Tibial nerve (tissue), 4 donors: ENCODE measurements around the gene KIRREL3. TPM values are rescaled to one million over a fixed set of nuclear protein-coding genes. Genes with fewer than 3 reads are reported as not detected.

Source experiments
- DNase-seq, 2 donors: peaks; one replicate each; pipeline ENCODE4 v3.0.0-alpha.2; 2019; ENCODE audit warnings: low spot score in 2 of 2
- H3K27ac ChIP-seq, 4 donors: fragments of 200-600 bp; sonication (generic) in 3 of 4; one replicate each; pipeline ENCODE4 v1.5.1; 2017 to 2019; ENCODE audit warnings: mild to moderate bottlenecking in 1 of 4
- H3K27me3 ChIP-seq, 2 donors: fragments of 200-600 bp; sonication (generic) in 1 of 2; one replicate each; pipeline versions ENCODE4 v1.5.1 to v1.6.0; 2017 to 2019
- H3K36me3 ChIP-seq, 3 donors: fragments of 200-600 bp; sonication (generic); one replicate each; pipeline ENCODE4 v1.5.1; 2018 to 2019
- H3K4me1 ChIP-seq, 4 donors: fragments of 200-600 bp; sonication (generic) in 3 of 4; one replicate each; pipeline ENCODE4 v1.5.1; 2017 to 2019
- H3K4me3 ChIP-seq, 4 donors: fragments of 200-600 bp; sonication (generic) in 3 of 4; one replicate each; pipeline ENCODE4 v1.5.1; 2017 to 2019; ENCODE audit warnings: mild to moderate bottlenecking in 1 of 4, moderate library complexity in 1 of 4
- H3K9me3 ChIP-seq, 4 donors: fragments of 200-600 bp; sonication (generic) in 3 of 4; one replicate each; pipeline ENCODE4 v1.5.1; 2017 to 2019
- EP300 ChIP-seq, 2 donors: sonication (generic); formaldehyde crosslinking; IDR thresholded peaks; one replicate each; pipeline ENCODE4 v1.6.1; 2017; ENCODE audit warnings: antibody characterized with exemption in 2 of 2, mild to moderate bottlenecking in 1 of 2
- POLR2A ChIP-seq, 2 donors: fragments of 450-650 bp; IDR thresholded peaks; one replicate each; pipeline ENCODE4 v1.6.1; 2017; ENCODE audit warnings: antibody characterized with exemption in 2 of 2, mild to moderate bottlenecking in 2 of 2, moderate library complexity in 2 of 2
- WGBS, 2 donors: methylation state at CpG; one replicate each; pipeline ENCODE4 v1.1.5; 2018; 5-methylcytosine and 5-hydroxymethylcytosine counted together
- total RNA-seq, 4 donors: library from RNA; depleted of rRNA; stranded (reverse); fragments of >200 nt; gene quantifications; one replicate each; pipeline ENCODE4 v1.1.0, GENCODE V29; 2016
- TF ChIP-seq, protein P1 (sequence below), 5 experiments: fragments of 200-600 bp in 3 of 5; fragments of 450-650 bp in 2 of 5; sonication (generic) in 3 of 5; IDR thresholded peaks; one replicate each; pipeline ENCODE4 v1.5.1; 2016 to 2019; ENCODE audit warnings: antibody characterized with exemption in 5 of 5, mild to moderate bottlenecking in 3 of 5, moderate library complexity in 2 of 5

The KIRREL3 gene
- total RNA-seq, 4 donors from 2014 or later, result not detected

DNA sequence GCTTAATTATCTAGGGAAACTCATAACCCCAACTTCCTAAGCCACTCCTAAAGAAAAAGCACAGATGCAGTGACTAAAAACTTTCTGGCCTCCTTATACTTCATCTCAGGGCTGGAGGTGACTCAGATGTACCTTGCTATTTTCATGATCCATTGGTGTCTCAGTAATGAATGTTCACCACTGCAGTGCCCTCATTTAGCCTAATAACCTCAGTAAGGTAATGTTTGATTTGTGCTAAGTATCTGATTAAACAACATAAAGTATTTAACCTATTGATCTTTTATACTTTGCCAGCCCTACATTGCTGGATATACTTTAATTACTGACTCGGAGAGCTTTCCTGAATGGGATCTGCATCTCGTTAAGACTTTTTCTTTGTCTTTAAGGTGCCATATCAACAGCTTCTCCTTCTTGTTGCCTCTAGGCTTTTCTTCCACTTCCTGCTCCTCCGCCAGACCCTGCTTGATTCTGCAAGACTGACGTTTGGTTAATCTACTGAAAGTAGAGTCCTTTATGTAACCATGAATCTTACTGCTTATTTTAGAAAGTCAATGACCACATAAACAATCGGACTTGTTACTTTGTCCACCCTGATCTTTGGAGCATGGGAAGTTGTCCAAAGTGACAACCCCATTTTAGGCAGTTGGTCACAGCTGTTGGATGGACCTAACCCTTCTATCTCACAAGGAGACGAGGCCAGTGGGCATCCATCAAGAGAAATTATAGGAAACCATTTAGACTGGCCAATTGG, 342.1 kb downstream of the KIRREL3 start:
- Histone ChIP-seq H3K27me3 (no peaks in the 10 kb centered on the region), H3K36me3 (no peaks in the 10 kb centered on the region), H3K4me1 (peaks cover 0 to 12% (median 0%) of the 10 kb centered on the region in 4 donors), H3K4me3 (no peak overlapping the region), H3K9me3 (no peaks in the 10 kb centered on the region), H3K27ac (no peak overlapping the region)
- TF ChIP-seq POLR2A (IDR thresholded peaks at IDR 0.05), result no peak
- TF ChIP-seq, protein P1, sequence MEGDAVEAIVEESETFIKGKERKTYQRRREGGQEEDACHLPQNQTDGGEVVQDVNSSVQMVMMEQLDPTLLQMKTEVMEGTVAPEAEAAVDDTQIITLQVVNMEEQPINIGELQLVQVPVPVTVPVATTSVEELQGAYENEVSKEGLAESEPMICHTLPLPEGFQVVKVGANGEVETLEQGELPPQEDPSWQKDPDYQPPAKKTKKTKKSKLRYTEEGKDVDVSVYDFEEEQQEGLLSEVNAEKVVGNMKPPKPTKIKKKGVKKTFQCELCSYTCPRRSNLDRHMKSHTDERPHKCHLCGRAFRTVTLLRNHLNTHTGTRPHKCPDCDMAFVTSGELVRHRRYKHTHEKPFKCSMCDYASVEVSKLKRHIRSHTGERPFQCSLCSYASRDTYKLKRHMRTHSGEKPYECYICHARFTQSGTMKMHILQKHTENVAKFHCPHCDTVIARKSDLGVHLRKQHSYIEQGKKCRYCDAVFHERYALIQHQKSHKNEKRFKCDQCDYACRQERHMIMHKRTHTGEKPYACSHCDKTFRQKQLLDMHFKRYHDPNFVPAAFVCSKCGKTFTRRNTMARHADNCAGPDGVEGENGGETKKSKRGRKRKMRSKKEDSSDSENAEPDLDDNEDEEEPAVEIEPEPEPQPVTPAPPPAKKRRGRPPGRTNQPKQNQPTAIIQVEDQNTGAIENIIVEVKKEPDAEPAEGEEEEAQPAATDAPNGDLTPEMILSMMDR (IDR thresholded peaks at IDR 0.05), result no peak
- no peak for TF ChIP-seq EP300 (IDR thresholded peaks at IDR 0.05)
- WGBS, 2 donors, result 79 to 82% methylated on average over 6 of the region's 6 CpGs
- DNase-seq, result no peak

DNA sequence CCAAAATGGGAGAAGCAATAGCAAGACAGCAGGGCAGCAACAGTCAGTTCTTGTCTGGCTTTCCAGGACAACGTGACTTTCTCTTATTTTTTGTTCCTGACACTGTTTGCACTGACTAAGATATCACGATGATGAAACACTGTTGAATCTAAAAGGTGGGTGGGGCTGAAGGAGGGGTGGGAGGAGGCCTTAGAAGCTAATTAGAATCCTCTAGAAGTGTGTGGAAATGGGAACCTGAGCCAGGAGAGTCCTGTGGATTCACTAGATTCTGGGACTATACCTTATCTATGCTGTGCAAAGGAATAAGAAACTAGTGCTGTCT, 344.8 kb downstream of the KIRREL3 start:
- Histone ChIP-seq H3K36me3 (no peaks in the 10 kb centered on the region), H3K27ac (no peak overlapping the region), H3K4me3 (no peak overlapping the region), H3K9me3 (no peaks in the 10 kb centered on the region), H3K27me3 (no peaks in the 10 kb centered on the region), H3K4me1 (peaks cover 0 to 12% (median 0%) of the 10 kb centered on the region in 4 donors)
- DNase-seq, result no peak
- TF ChIP-seq POLR2A (IDR thresholded peaks at IDR 0.05) (no peak), EP300 (IDR thresholded peaks at IDR 0.05) (no peak)
- TF ChIP-seq, protein P1 (IDR thresholded peaks at IDR 0.05), result no peak
- whole genome bisulfite sequencing, 2 donors, result 20 to 23% methylated on average over 2 of the region's 2 CpGs

DNA sequence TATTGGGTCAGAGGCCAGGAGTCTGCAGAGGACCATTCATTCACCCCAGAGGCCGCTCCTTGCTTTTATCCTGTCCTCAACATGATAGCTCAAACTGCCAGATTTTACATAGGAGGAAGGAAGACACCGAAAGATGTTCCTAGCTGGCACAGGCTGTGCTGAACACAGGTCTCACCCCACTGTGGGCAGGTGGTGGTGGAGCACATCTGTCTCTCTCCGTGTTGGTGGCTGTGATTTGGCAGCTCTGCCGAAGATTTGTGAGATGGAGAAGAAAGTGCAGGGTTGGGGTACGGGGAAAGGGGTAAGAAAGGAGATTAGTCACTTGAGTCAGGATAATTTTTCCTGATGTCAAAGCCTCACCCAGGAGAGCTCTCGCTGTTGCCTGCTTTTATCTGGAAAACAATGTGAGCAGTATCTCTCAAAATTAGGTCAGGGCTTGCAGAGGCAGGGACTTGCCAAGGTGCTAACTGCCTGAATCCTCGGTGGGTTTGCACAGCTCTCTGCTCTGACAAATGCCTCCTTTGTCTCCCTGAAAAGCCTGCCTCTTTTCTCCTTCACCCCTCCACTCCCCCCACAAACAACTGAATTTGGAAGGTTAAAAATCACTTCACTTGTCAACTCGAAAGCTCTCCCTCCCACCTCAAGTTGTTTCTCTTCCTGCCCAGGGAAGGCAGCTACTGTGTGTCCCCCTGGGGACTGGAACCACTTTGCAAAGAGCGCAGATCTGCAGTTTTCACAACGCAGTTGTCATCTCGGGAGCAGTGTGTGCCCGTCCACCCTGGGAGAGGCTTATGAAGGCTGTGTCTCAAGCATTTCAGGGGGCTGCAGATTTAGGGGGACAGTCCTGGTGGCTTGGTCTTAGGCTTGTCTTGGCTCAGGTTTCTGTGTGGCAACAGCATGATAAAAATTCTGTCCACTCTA, 345.4 kb downstream of the KIRREL3 start:
- H3K4me1 ChIP-seq, result peaks cover 0 to 12% (median 0%) of the 10 kb centered on the region in 4 donors

DNA sequence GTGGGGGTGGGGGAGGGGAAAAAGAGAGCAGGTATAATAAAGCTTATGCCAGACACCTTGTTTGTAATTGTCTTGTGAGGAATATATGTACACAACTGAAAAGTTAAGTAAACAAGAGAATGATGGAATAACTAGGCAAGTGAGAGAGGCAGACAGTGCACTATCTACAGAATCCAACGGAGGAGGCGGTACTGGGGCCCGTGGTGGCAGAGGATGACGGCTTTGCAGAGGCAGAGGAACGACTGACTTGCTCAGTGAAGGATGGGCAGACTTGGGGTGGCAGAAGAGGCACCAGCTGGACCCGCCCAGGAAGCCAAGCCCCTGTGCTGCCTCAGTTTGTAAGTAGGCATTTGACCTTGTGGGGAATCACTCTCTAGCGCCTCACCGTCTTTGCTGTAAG, 347.5 kb downstream of the KIRREL3 start:
- 84% methylated on average over 8 of the region's 8 CpGs for WGBS, 2 donors
- Histone ChIP-seq H3K27me3 (no peaks in the 10 kb centered on the region), H3K9me3 (no peaks in the 10 kb centered on the region), H3K27ac (no peak overlapping the region), H3K36me3 (no peaks in the 10 kb centered on the region), H3K4me3 (no peak overlapping the region), H3K4me1 (peaks cover 0 to 12% (median 0%) of the 10 kb centered on the region in 4 donors)
- no peak for DNase-seq
- TF ChIP-seq POLR2A (IDR thresholded peaks at IDR 0.05), result no peak

More for the DNA sequence above, 345.4 kb downstream of the KIRREL3 start:
- H3K4me3 ChIP-seq, result no peak overlapping the region
- H3K9me3 ChIP-seq, result no peaks in the 10 kb centered on the region
- TF ChIP-seq EP300 (IDR thresholded peaks at IDR 0.05) (no peak), POLR2A (IDR thresholded peaks at IDR 0.05) (no peak)
- TF ChIP-seq, protein P1 (IDR thresholded peaks at IDR 0.05), result no peak
- 29 to 35% methylated on average over 12 of the region's 12 CpGs for WGBS, 2 donors
- DNase-seq, result peak in 1 of 2 donors; percentile 20
- H3K27me3 ChIP-seq, result no peaks in the 10 kb centered on the region
- no peaks in the 10 kb centered on the region for H3K36me3 ChIP-seq
- H3K27ac ChIP-seq, result no peak overlapping the region

DNA sequence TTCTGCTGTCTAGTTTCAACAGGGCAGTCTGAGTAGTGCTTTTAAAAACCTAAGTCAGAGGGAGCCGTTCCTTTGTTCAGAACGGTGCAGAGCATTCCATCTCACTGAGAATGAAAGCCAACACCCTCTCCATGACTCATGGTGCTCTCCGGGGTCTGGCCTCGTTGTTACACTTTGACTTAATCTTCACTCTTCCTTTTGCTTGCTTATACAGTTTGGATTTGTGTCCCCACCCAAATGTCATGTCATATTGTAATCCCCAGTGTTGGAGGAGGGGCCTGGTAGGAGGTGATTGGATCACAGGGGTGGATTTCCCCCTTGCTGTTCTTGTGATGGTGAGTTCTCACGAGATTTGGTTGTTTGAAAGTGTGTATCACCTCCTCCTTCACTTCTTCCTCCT, 352.8 kb downstream of the KIRREL3 start:
- Histone ChIP-seq H3K27me3 (no peaks in the 10 kb centered on the region), H3K27ac (no peak overlapping the region), H3K4me1 (no peaks in the 10 kb centered on the region), H3K36me3 (no peaks in the 10 kb centered on the region), H3K4me3 (no peak overlapping the region), H3K9me3 (no peaks in the 10 kb centered on the region)
- WGBS, 2 donors, result 47% methylated on average over 5 of the region's 5 CpGs
- TF ChIP-seq, protein P1 (IDR thresholded peaks at IDR 0.05), result no peak
- no peak for TF ChIP-seq POLR2A (IDR thresholded peaks at IDR 0.05)
- TF ChIP-seq EP300 (IDR thresholded peaks at IDR 0.05), result no peak
- DNase-seq, result no peak
